NCI-H82 treated with DMSO at 0.1 percent for 48 hours (cell line): ENCODE results near the gene CRY2.
"Not testable (repeated sequence)": the region's sequence is repeated elsewhere in the genome, so short reads cannot be mapped to it uniquely, and the experiment has no call there.

Source experiments
- DNase-seq: peaks from one replicate; lab custom pipeline; 2025; ENCODE audit not compliant: unreplicated experiment; lab: John Stamatoyannopoulos, UW

CRY2 gene

DNA sequence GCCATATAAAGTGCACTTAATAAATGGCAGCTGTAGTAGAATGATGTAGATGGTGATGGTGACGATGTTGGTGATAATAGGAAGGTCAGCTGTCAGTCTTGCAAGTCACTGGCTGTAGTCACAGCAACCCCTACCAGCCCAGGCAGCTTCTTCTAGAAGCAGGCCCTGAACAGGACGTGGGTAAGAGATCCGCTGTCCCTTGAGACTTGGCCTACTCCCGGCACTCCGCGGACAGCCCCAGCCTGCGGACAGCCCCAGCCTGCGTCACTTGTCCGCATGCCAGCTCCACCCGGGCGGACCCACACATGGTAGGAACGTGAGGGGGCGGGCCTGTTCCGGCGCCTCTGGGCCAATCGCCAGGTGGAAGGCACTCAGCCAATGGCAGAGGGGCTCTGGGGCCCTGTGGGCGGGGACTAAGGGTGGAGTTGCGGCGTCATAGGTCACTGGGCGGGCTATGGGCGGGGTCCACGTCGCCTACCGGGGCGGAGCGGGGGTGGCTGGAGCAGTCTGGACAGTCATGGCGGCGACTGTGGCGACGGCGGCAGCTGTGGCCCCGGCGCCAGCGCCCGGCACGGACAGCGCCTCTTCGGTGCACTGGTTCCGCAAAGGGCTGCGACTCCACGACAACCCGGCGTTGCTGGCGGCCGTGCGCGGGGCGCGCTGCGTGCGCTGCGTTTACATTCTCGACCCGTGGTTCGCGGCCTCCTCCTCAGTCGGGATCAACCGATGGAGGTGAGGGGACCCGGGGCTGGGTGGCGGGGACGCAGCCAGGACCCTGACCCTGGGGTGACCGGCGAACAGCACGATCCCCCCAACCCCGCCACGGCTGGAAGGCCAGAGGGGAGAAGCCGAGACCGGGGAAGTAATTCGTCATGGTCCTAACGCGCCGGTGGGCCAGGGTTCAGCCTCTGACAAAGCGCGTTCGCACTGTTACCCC lies at the start of gene CRY2:
CRY2 (plus strand) TSS at position 502 of the 937 bp plus-strand sequence; CDS start at position 518, 16 bp downstream.
- peak; percentile 81 for DNase-seq

DNA sequence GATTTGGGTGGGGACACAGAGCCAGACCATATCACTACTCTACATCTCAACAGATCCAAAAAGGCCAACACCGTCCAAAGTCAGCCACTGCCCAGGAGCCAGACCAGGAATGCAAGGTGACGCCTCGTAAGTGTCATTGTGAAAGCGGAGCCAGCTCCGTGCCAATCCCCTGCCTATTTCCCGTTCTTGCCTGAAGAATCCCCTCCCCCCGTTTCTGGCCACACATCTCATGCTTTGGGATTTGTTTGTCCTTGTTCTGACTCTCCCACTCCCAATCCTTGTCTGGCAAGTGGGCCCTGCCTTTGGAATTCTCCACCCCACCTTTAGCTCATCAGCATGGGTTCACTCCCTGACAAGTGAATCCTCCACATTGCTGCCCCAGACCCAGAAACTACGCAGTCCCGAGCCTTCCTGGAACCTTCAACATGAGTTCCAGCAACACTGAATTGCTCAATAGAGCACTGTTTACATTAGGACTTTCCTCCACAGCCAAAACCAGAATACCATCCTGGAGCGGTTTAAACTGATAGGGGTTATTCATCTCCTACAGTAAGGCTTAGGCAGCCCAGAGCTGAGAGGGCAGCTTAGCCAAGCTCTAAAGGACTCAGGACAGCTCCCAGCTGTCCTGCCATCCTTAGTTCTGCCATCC lies 48.4 kb upstream of the CRY2 start:
- peak; percentile 98 for DNase-seq

DNA sequence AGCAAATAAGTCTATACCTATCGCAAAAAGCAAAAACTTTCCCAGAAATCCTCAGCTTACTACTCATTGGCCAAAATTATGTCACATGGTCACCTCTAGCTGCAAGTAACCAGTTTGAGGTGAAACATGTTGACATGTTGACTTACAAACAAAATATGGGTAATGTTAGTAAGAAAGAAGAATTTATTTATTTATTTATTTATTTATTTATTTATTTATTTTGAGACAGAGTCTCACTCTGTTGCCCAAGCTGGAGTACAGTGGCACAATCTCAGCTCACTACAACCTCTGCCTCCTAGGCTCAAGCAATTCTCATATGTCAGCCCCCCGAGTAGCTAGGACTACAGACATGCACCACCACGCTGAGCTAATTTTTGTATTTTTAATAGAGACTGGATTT lies 47.7 kb upstream of the CRY2 start:
- DNase-seq, result no peak

DNA sequence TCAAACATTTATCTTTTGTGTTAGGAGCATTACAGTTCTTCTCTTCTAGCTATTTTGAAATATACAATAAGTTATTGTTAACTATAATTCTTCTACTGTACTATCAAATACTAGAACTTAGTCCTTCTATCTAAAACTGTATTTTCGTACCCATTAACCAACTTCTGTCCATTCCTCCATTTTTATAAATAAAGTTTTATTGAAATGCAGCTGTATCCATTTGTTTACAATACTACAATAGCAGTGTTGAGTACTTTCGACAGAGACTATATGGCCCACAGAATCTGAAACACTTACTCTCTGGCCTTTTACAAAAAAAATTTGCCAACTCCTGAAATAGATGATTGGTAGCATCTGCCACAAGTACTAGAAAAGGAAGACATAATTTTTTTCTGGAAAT lies 47.0 kb upstream of the CRY2 start:
- no peak for DNase-seq

DNA sequence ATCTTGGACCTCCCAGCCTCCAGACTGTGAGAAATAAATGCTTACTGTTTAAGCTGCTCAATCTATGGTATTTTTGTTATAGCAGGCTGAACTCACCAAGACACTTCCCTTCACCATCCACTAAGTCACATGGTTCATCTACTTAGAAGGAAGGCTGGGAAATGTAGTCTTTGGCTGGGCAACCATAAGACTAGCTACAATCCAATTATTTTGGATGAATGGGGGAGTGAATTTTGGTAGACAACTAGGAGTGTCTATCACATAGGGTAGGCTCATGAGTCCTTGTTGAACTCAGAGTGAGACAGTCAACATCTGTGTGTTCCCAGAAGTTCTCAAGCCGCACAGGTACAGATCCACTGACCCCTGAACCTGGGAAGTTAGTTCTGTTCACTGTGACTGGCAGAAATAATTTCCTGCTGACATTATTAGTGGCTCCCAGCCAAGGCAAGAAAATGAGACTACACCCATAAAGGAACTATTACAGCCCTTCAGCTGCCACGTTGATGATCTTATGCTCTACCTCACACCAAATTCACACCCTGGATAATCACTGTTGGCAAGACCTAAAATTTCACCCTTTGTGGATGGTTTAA lies 45.5 kb upstream of the CRY2 start:
- DNase-seq, result peak; percentile 52

DNA sequence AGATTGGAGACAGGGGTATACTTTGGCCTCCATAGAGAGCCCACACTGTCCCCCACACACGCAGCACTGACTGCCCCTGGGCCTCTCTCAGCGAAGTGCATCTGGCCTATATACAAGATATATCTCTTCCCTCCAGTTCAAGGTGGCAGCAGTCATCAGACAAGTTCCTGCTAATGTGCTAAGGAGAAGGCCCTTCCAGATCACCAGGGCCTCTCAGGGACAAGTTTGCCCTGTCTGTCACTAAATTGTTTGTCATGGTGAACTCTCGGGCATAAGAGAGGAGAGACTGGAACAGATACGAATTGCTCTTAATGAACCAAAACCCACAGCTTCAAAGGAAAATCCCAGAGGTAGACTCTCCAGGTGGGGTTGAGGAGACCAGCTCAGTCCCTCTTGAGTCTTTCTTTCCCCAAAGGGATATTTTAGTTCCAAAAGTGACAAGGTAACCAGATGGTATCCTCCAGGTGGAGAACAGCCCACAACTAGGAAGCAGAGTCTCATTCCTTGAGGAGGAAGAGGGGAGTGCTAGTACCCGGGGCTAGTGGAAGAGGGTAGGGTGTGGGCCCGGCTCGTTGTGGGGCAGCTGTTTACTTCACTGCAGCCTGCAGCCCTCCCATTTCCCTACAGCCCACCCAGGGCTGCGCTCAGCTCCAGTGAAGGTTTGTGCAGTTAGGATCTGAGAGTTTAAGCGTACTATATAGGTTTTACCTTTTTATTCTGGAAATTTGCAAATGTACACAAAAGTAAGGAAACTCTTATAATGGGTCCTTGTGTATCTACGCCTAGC lies 44.6 kb upstream of the CRY2 start:
- no peak for DNase-seq

DNA sequence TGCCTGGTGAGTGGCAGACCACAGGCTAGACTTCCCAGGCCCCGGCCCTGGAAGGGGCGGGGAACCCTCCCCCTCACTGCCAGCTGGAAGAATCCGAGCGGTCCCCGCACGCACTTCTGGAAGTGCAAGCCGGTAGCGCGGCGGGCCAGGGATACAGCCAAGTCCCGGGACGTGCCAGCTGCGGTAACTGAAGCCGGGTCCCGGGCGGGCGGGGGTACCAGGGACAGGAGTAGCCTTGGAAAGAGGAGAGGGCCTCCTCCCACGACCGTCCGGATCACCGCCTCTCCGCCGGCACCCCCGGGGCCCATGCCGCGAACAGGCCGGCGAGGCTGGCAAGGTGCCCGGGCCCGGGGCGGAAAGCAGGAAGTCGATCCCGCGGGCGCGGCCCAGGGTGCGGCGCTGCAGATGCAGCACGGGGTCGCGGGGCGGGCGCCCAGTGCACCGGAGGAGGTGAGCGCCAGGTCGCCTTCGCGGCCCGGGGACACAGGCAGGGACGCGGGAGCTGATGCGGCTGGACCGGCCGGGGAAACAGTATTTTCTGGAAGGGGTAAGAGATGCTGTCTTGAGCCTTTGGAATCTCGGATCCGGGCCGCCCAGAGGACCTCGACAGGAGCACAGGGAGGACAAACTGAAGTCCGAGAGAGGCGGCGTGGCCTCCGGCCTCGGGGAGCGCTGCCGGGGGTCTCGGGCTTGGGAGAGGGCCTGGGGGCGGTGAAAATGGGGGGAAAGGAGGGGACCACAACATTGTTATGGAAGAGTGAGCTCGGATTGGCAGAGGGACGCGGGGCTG lies 43.1 kb upstream of the CRY2 start:
- DNase-seq, result no peak

DNA sequence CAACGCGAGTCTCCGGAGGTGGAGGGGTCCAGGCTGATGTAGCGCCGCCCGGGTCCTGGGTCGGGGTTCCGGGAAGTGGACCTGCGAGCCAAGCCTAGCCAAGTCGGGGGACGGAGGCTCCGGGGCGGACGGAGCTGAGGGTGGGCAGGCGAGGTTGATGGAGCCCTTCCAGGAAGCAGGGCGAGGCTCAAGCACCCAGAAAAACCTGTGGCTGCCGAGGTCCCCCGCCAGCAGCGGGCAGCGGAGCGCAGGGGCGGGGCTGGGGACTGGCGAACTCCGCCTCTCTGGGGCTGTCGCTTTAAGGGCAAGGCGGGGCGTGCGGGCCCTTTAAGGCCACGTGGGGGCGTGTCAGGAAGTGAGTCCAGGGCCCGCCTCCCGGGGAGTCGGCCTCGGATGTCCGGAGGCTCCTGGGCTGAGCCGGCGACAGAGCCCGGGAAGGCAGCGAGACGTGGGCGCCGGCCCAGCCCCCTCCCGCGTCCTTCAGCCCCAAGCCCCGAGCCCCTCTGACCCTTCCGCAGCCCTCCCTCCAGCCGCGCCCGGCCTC lies 42.4 kb upstream of the CRY2 start, which contains the start of gene SLC35C1:
SLC35C1 (plus strand) TSS at position 389 of the 544 bp plus-strand sequence. CDS start 653 bp downstream, outside the sequence.
- peak; percentile 58 for DNase-seq

DNA sequence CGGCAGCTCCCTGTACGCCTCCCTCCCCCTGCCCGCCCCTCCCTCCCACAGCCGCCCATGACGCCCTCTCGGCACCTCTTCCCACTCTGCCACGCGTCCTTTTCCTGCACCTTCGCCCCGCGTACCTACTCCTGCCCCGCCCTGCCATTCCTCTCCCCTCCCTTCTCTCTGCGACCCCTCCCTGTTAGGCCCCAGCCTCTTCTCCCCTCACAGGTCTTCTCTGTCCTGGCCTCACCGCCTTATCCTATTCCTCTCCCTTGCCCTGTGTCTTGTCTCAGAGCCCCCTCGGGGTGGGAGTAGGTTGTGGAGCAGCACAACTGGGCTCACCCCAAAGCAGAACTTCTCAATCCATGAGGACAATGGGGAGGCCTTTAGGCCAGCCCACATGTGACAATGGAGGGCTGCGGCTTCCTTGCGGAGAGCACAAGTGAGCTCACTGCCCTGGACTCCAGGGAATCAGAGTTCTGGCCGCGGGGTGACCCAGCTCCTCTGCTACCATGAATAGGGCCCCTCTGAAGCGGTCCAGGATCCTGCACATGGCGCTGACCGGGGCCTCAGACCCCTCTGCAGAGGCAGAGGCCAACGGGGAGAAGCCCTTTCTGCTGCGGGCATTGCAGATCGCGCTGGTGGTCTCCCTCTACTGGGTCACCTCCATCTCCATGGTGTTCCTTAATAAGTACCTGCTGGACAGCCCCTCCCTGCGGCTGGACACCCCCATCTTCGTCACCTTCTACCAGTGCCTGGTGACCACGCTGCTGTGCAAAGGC lies 41.8 kb upstream of the CRY2 start:
- DNase-seq, result no peak

DNA sequence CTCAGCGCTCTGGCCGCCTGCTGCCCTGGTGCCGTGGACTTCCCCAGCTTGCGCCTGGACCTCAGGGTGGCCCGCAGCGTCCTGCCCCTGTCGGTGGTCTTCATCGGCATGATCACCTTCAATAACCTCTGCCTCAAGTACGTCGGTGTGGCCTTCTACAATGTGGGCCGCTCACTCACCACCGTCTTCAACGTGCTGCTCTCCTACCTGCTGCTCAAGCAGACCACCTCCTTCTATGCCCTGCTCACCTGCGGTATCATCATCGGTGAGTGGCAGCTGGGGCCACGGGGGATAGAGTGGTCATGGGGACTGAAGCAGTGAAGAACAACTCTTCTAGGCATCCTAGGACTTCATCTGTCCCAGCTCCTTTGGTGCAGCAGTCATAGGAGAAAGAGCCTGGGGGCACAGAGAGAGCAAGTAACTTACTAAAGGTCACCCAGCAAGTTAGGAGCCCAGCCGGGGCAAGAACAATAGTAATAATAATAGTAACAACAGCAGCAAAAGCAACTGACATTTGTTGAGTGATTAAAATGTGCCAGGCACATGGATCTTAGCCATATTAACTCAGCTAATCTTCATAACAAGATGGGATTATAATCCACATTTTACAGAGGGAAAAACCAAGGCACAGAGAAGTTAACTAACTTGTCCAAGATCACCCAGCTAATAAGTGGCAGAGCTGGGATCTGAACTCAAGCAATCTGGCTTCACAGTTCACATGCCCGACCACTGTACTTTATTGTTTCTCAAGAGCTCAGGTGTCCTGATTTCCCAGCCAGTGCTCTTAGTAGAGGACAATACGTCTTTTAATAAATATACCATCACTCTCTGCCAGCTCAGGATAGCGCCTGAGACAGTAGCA lies 41.0 kb upstream of the CRY2 start:
- DNase-seq, result no peak

DNA sequence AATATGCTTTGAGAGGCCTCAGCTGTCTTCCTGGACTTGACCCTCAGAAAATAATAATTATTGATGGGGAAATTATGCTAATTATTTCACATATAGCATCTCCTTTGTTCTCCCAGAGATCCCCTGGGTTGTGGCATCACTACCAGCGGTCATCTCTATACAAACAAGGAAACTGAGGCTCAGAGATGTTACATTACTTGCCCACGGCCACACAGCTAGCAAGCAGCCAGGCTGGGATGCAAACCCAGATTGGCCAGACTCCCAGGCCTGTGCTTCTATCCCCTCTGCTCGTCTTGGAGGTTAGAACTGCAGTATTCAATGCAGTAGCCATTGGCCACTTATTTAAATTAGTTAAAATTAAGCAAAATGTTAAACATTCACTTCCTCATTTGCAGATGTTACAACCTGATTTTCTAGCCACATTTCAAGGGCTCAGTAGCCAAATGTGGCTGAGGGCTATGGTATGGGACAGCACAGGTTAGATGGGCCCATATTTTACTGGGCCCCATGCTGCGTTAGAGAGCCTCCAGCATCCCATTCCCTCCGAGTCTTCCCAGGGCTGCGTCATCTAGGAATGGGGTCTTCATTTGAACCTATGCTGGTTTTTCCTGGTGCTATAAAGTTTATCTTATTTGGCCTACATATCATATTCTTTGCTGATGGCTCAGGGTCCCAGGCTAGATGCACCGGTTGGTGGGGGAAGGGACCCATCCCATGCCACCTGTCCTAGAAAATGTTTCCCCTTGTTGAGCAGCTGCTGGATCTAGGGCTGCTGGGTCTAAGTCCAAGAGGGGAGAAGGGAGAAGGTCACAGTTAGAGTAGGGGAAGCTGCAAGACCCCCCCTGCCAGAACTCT lies 40.1 kb upstream of the CRY2 start:
- no peak for DNase-seq

DNA sequence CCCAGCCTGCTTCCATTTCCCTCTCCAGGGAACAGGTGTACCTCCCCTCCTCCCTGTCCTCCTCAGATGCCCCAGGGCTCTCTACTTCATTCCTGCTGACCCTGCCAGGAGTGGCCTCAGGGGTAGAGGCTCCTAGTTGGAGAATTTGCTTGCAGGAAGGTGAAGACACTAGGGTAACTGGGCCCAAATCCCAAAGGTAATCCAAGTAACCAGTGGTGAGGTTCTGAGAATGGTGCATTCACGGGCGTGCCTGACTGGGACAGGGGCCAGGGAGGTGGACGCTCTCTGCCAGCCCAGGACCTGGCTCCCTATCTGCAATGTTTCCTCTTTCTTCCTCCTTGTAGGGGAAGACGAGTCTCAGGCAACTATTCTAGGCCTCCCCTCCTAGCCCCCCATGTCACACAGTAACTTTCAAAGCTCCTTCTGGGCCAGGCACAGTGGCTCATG lies 39.5 kb upstream of the CRY2 start:
- no peak for DNase-seq

DNA sequence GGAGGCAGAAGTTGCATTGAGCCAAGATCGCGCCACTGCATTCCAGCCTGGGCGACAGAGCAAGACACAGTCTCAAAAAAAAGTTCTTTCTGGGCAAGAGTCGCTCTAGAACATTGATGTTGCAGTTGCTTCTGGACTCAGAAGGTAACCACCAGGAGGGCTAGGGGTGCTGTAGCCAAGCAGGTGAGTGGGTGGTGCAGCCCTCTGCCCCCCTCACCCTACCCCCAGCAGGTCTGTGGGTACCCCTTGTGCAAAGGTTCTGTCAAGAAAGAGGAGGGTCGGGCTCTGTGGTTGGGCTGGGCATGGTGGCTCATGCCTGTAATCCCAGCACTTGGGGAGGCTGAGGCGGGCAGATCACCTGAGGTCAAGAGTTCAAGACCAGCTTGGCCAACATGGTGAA lies 38.8 kb upstream of the CRY2 start:
- not testable (repeated sequence) for DNase-seq

DNA sequence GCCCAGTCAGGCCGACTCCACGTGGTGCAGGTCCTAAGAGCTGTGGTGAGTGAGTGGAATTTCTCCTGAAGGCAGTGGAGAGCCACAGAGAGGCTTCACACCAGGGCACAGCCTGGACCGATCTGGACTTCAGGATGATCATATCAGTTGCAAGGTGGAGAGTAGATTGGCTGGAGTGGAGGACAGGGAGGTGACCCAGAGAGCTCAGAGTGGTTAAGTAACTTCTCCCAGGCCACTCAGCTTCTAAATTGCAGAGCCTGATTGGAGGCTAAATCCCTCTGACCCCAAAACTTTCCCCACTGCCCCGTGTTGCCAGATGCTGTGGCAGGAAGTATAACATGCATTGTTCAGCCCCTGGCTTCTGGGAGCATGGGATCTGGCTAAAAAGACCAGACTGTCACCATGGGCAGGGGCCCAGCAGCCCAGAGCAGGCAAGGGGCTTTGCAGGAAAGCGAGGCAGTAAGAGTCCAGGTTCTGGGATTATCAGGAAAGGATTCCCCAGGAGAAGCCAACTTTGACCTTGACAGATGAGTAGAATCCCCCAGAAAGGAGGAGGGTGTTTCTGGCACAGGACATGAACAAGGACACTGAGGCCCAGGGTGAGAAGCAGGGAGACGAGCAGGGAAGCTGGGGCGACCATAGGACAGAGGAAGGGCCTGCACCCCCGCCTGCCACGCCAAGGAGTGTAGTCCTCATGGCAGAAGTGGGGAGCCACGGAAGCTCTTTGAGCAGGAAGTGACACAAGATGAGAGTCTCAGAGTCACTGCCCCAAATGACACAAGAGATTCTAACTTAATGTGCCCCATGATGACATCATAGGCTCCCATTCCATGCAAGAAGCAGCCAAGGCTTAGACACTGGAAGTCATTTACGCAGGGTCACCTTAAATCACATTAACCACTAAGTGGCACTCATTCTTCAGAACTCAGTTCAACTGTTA lies 37.5 kb upstream of the CRY2 start:
- no peak for DNase-seq

DNA sequence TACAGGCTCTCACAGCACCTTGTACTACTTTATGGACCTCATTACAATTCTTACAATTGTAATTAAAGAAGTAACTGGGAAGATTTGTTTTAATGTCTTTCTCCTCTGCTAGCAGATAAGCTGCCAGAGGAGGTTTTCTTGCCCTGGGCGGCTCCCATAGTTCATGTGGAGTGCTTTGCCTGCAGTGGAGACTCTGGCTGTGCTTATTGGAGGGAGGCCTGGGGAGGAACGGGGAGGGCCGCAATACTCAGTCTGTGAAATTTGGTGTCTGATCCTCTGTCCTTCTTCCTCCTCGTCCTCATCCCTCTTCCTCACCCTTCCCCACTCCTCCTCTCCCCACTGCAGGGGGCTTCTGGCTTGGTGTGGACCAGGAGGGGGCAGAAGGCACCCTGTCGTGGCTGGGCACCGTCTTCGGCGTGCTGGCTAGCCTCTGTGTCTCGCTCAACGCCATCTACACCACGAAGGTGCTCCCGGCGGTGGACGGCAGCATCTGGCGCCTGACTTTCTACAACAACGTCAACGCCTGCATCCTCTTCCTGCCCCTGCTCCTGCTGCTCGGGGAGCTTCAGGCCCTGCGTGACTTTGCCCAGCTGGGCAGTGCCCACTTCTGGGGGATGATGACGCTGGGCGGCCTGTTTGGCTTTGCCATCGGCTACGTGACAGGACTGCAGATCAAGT lies 36.7 kb upstream of the CRY2 start:
- no peak for DNase-seq

DNA sequence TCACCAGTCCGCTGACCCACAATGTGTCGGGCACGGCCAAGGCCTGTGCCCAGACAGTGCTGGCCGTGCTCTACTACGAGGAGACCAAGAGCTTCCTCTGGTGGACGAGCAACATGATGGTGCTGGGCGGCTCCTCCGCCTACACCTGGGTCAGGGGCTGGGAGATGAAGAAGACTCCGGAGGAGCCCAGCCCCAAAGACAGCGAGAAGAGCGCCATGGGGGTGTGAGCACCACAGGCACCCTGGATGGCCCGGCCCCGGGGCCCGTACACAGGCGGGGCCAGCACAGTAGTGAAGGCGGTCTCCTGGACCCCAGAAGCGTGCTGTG lies 36.2 kb upstream of the CRY2 start:
- DNase-seq, result no peak
